HG03575 (cell line): Measurements from ENCODE around the gene GCH1.
"Not testable (repeated sequence)": the region's sequence is repeated elsewhere in the genome, so short reads cannot be mapped to it uniquely, and the experiment has no call there.

ENCODE experiments used
- ATAC-seq: cut with Tn5 transposase; IDR thresholded peaks from one replicate; pipeline ENCODE4 v1.9.1; 2021; ENCODE audit not compliant: unreplicated experiment, insufficient number of reproducible peaks, low FRiP score; ENCODE audit errors: extremely low read depth

GCH1 gene

GRCh38 chr14:54916101-54916500 lies 13.5 kb upstream of the GCH1 start:
- no peak for ATAC-seq

- no peak for ATAC-seq
Measured at GRCh38 chr14:54909817-54910558, 7.4 kb upstream of the GCH1 start.

GRCh38 chr14:54908973-54909372 lies 6.3 kb upstream of the GCH1 start:
- ATAC-seq = not testable (repeated sequence)

GRCh38 chr14:54908190-54908589 lies 5.6 kb upstream of the GCH1 start:
- no peak for ATAC-seq

GRCh38 chr14:54906075-54906474 lies 3.4 kb upstream of the GCH1 start:
- ATAC-seq = no peak

GRCh38 chr14:54902143-54902520 lies 494 bp downstream of the GCH1 start:
- ATAC-seq = no peak

- no peak for ATAC-seq
Measured at GRCh38 chr14:54901380-54902142, 1.1 kb downstream of the GCH1 start.

- no peak for ATAC-seq
Measured at GRCh38 chr14:54899573-54899972, 3.1 kb downstream of the GCH1 start.

- not testable (repeated sequence) for ATAC-seq
Measured at GRCh38 chr14:54897809-54898555, 4.6 kb downstream of the GCH1 start.

GRCh38 chr14:54895683-54896082 lies 6.9 kb downstream of the GCH1 start:
- ATAC-seq = no peak

GRCh38 chr14:54894995-54895394 lies 7.6 kb downstream of the GCH1 start:
- ATAC-seq = no peak

GRCh38 chr14:54893151-54893760 lies 9.4 kb downstream of the GCH1 start:
- no peak for ATAC-seq

GRCh38 chr14:54891471-54892245 lies 11.0 kb downstream of the GCH1 start:
- no peak for ATAC-seq

GRCh38 chr14:54890788-54891187 lies 11.8 kb downstream of the GCH1 start:
- no peak for ATAC-seq

- no peak for ATAC-seq
Measured at GRCh38 chr14:54889919-54890318, 12.7 kb downstream of the GCH1 start.

GRCh38 chr14:54882521-54882920 lies 20.1 kb downstream of the GCH1 start:
- ATAC-seq = no peak

GRCh38 chr14:54881761-54882401 lies 20.7 kb downstream of the GCH1 start:
- no peak for ATAC-seq

GRCh38 chr14:54881235-54881760 lies 21.3 kb downstream of the GCH1 start:
- ATAC-seq = no peak
